Tibial nerve (tissue), 4 donors: ENCODE measurements around the gene ABCA5.

Experiments
- EP300 ChIP-seq, 2 donors: sonication (generic); formaldehyde crosslinking; IDR thresholded peaks; one replicate each; pipeline ENCODE4 v1.6.1; 2017; ENCODE audit warnings: antibody characterized with exemption in 2 of 2, mild to moderate bottlenecking in 1 of 2
- POLR2A ChIP-seq, 2 donors: fragments of 450-650 bp; IDR thresholded peaks; one replicate each; pipeline ENCODE4 v1.6.1; 2017; ENCODE audit warnings: antibody characterized with exemption in 2 of 2, mild to moderate bottlenecking in 2 of 2, moderate library complexity in 2 of 2
- TF ChIP-seq, protein P1 (sequence below), 5 experiments: fragments of 200-600 bp in 3 of 5; fragments of 450-650 bp in 2 of 5; sonication (generic) in 3 of 5; IDR thresholded peaks; one replicate each; pipeline ENCODE4 v1.5.1; 2016 to 2019; ENCODE audit warnings: antibody characterized with exemption in 5 of 5, mild to moderate bottlenecking in 3 of 5, moderate library complexity in 2 of 5

DNA sequence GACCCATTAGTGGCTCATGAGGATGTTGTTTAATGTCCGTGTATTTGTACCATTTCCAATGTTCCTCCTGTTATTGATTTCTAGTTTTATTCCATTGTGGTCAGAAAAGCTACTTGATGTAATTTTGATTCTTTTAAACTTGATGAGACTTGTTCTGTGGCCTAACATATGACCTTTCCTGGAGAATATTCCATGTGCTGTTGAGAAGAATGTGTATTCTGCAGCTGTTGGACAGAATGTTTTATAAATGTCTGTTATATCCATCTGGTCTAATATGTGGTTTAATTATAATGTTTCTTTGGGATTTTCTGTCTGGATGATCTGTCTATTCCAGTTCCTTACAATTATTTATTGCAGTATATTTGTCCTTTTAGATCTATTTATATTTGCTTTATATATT, 95.4 kb downstream of the ABCA5 start:
- TF ChIP-seq, protein P1, sequence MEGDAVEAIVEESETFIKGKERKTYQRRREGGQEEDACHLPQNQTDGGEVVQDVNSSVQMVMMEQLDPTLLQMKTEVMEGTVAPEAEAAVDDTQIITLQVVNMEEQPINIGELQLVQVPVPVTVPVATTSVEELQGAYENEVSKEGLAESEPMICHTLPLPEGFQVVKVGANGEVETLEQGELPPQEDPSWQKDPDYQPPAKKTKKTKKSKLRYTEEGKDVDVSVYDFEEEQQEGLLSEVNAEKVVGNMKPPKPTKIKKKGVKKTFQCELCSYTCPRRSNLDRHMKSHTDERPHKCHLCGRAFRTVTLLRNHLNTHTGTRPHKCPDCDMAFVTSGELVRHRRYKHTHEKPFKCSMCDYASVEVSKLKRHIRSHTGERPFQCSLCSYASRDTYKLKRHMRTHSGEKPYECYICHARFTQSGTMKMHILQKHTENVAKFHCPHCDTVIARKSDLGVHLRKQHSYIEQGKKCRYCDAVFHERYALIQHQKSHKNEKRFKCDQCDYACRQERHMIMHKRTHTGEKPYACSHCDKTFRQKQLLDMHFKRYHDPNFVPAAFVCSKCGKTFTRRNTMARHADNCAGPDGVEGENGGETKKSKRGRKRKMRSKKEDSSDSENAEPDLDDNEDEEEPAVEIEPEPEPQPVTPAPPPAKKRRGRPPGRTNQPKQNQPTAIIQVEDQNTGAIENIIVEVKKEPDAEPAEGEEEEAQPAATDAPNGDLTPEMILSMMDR (IDR thresholded peaks at IDR 0.05) = no peak
- TF ChIP-seq EP300 (IDR thresholded peaks at IDR 0.05) (no peak), POLR2A (IDR thresholded peaks at IDR 0.05) (no peak)
